NCI-H128 (cell line): ENCODE measurements around the gene KDM6A.
A peak's percentile ranks its signal among the peaks of the same experiment; 100 is the strongest.
"Not testable (repeated sequence)": the region's sequence is repeated elsewhere in the genome, so short reads cannot be mapped to it uniquely, and the experiment has no call there.

ENCODE experiments used
- DNase-seq: peaks from one replicate; lab custom pipeline; 2025; ENCODE audit not compliant: unreplicated experiment; lab: John Stamatoyannopoulos, UW

The KDM6A gene

GRCh38 chrX:44872821-44873414 lies at the start of gene KDM6A:
KDM6A (plus strand) TSS chrX:44873188; CDS start chrX:44873552, 364 bp downstream.
- peak; percentile 90 for DNase-seq

GRCh38 chrX:44823193-44823592 lies 49.8 kb upstream of the KDM6A start:
- not testable (repeated sequence) for DNase-seq

GRCh38 chrX:44828008-44828605 lies 44.9 kb upstream of the KDM6A start:
- DNase-seq, result no peak

GRCh38 chrX:44829832-44830231 lies 43.2 kb upstream of the KDM6A start:
- DNase-seq, result no peak

- DNase-seq, result no peak
Observed at GRCh38 chrX:44842550-44843317, 30.3 kb upstream of the KDM6A start.

- no peak for DNase-seq
Observed at GRCh38 chrX:44843318-44843702, 29.7 kb upstream of the KDM6A start.

GRCh38 chrX:44843753-44844152 lies 29.2 kb upstream of the KDM6A start, which contains the start of gene DUSP21:
DUSP21 (plus strand) TSS chrX:44844021; CDS start chrX:44844133, 112 bp downstream.
- DNase-seq, result no peak

- no peak for DNase-seq
Observed at GRCh38 chrX:44844204-44844603, 28.8 kb upstream of the KDM6A start.

- not testable (repeated sequence) for DNase-seq
Observed at GRCh38 chrX:44850891-44851290, 22.1 kb upstream of the KDM6A start.

GRCh38 chrX:44871114-44871645 lies 1.8 kb upstream of the KDM6A start:
- no peak for DNase-seq

GRCh38 chrX:44871931-44872820 lies 812 bp upstream of the KDM6A start:
- DNase-seq, result no peak

GRCh38 chrX:44873415-44874276 lies 658 bp downstream of the KDM6A start:
- no peak for DNase-seq

- DNase-seq, result no peak
Observed at GRCh38 chrX:44874420-44875184, 1.6 kb downstream of the KDM6A start.

GRCh38 chrX:44875185-44875489 lies 2.1 kb downstream of the KDM6A start:
- DNase-seq, result no peak

GRCh38 chrX:44876086-44876485 lies 3.1 kb downstream of the KDM6A start:
- no peak for DNase-seq

- DNase-seq, result no peak
Observed at GRCh38 chrX:44876767-44877166, 3.8 kb downstream of the KDM6A start.

- DNase-seq, result no peak
Observed at GRCh38 chrX:44878780-44879179, 5.8 kb downstream of the KDM6A start.

- no peak for DNase-seq
Observed at GRCh38 chrX:44881549-44881948, 8.6 kb downstream of the KDM6A start.

GRCh38 chrX:44882635-44883034 lies 9.6 kb downstream of the KDM6A start:
- no peak for DNase-seq
